ENCODE results near the gene FABP3. TPM values are rescaled to one million over a fixed set of nuclear protein-coding genes. Genes with fewer than 3 reads are reported as not detected.

FABP3 gene
- total and polyA plus RNA-seq, 2 of the 8 experiments (the other 6 are each of a cell fraction or from before 2014, with no cell fraction given), result 34.8 to 43.9 TPM

DNA sequence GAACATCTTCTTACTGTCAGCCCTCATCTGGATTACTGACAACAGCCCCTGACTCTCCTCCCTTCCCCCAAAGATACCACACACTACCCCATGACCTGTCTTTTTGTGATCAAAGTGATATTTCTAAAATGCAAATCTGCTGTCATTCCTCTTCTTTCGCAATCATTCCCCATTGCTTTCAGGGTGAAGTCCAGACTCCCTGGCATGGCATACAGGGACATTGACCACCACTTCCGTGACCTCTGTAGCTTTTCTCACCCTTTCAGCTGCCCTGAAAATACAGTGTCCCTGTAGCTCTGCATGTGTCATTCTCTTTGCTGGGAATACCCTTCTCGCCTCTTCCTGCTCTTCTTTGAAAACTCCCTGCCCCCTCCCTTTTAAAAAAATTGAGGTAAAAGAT lies 44.3 kb upstream of the FABP3 start:
- Histone ChIP-seq H3K4me3 (ENCODE audit: extremely low read depth in 1 of 4, insufficient read depth in 2 of 4, low read depth in 3 of 4, low read length in 4 of 4) (no peak overlapping the region), H3K27me3 (replicated peaks in 1 of 4; ENCODE audit: control insufficient read depth in 3 of 4, extremely low read depth in 1 of 4, insufficient read depth in 3 of 4, low read length in 3 of 4) (peaks cover 0 to under 1% (median 0%) of the 10 kb centered on the region in 4 experiments; a peak in 3 of 7 replicates), H3K27ac (ENCODE audit: low read depth, low read length) (no peak overlapping the region), H3K4me1 (replicated peaks in 1 of 4; ENCODE audit: control insufficient read depth in 3 of 4, insufficient read depth in 4 of 4, low read length in 3 of 4) (peaks cover 12 to 29% (median 14%) of the 10 kb centered on the region in 4 experiments), H4K8ac (ENCODE audit: extremely low read depth, insufficient read depth, low read length) (no peak overlapping the region), H3K23me2 (ENCODE audit: low read depth, low read length) (peaks cover 11% of the 10 kb centered on the region), H2BK12ac (ENCODE audit: low read depth, low read length) (no peak overlapping the region), H2BK15ac (ENCODE audit: low read length) (no peak overlapping the region), H2AK5ac (ENCODE audit: low read depth, low read length) (no peak overlapping the region), H3K79me2 (ENCODE audit: control insufficient read depth in 1 of 2, insufficient read depth in 2 of 2, low read length in 2 of 2) (peaks cover 0 to 9% of the 10 kb centered on the region in 2 experiments; a peak in 1 of 4 replicates), H2BK120ac (replicated peaks; ENCODE audit: low read depth, low read length) (no peak overlapping the region), H3K18ac (ENCODE audit: extremely low read depth, low read length) (no peak overlapping the region), H4K91ac (replicated peaks; ENCODE audit: insufficient read length, low read length) (no peak overlapping the region), H2BK5ac (ENCODE audit: low read depth, low read length) (no peak overlapping the region), H3K23ac (ENCODE audit: insufficient read length) (no peak overlapping the region), H3K56ac (replicated peaks; ENCODE audit: insufficient read length, low read depth, low read length) (no peak overlapping the region), H3K36me3 (ENCODE audit: control insufficient read depth in 2 of 4, insufficient read depth in 4 of 4, low read length in 3 of 4) (no peaks in the 10 kb centered on the region), H2BK20ac (ENCODE audit: low read length) (no peak overlapping the region), H3K4me2 (ENCODE audit: insufficient read depth in 1 of 2, low read depth in 2 of 2, low read length in 2 of 2) (no peak overlapping the region), H3K4ac (replicated peaks; ENCODE audit: insufficient read length, low read depth, low read length) (no peak overlapping the region), H3K14ac (ENCODE audit: insufficient read length) (no peak overlapping the region), H3K9ac (replicated peaks in 1 of 4; ENCODE audit: extremely low read depth in 1 of 4, low read depth in 3 of 4, low read length in 3 of 4) (0 out of 7 replicates have a peak overlapping the region, but pooled peaks of 1 of the 4 experiments have one; percentile 13), H3K9me3 (ENCODE audit: insufficient read depth in 2 of 2, low read depth in 1 of 2, low read length in 1 of 2) (no peaks in the 10 kb centered on the region), H4K20me1 (replicated peaks in 1 of 2; ENCODE audit: control insufficient read depth in 1 of 2, insufficient read depth in 2 of 2, low read length in 2 of 2) (peaks cover 3 to 5% of the 10 kb centered on the region in 2 experiments), H2AFZ (ENCODE audit: low read length) (no peak overlapping the region), H3K79me1 (ENCODE audit: low read depth, low read length) (0 out of 2 replicates have a peak, but pooled peaks cover 2% of the 10 kb centered on the region), H4K5ac (ENCODE audit: insufficient read length, low read depth, low read length) (no peak overlapping the region)
- DNase-seq (ENCODE audit: low read depth in 1 of 2, low spot score in 2 of 2) (no peak), FAIRE-seq (no peak)
- peak; percentile 81 for TF ChIP-seq CEBPB (IDR thresholded peaks at IDR 0.05; ENCODE audit: low read depth, low read length)
- TF ChIP-seq ASH2L (IDR thresholded peaks at IDR 0.05; ENCODE audit: low read length), result no peak
- TF ChIP-seq RBBP5 (IDR thresholded peaks at IDR 0.05; ENCODE audit: borderline replicate concordance, low read depth, low read length), result no peak
- WGBS, 2 experiments (ENCODE audit: extremely low coverage in 1 of 2, insufficient coverage in 1 of 2, insufficient read length in 1 of 2, insufficient replicate concordance in 2 of 2, low coverage in 1 of 2, low lambda C conversion rate in 2 of 2, missing lambda C conversion rate in 1 of 2), result 89% methylated on average over 3 of the region's 3 CpGs; no CpG with 5 or more reads in 1 of the 2 experiments
- CTCF ChIA-PET (ENCODE audit: partially characterized antibody), result interaction anchor here (0.7 to 19.2 kb wide), 4 partner anchors 8 to 409 kb away, joined by 3 to 415 read pairs (median 3); no protein-coding TSS in a partner anchor
- POLR2A ChIA-PET (ENCODE audit: partially characterized antibody), result interaction anchor here (1.3 to 1.9 kb wide), 2 partner anchors 10 to 11 kb away, joined by 3 to 5 read pairs; no protein-coding TSS in a partner anchor

All from H1 (cell line).